ENCODE results near the gene SNX3. TPM values are rescaled to one million over a fixed set of nuclear protein-coding genes. Genes with fewer than 3 reads are reported as not detected.
"Not testable (repeated sequence)": the region's sequence is repeated elsewhere in the genome, so short reads cannot be mapped to it uniquely, and the experiment has no call there.

SNX3 gene
- total RNA-seq, 2 donors from 2014 or later = 49.1 to 76.5 TPM

DNA sequence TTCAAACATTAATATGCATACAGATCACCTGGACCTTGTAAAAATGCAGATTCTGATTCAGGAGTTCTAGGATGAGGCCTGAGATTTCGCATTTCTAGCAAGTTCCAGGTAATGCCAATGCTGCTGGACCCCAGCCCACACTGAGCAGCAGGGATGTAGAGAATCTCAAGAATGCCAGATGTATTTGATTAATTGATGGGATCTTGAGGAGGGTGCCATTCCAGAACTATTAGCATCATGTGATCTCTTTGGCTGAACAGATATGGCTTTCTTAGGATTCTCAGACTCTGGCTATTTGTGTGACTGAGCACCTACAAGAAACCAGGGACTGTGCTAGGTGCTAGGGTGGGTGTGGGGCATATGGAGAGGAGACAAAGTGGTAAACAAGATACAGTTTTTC lies 16.5 kb upstream of the SNX3 start:
- DNase-seq (ENCODE audit: low spot score in 2 of 2) (no peak), ATAC-seq (no peak)
- no peaks in the 10 kb centered on the region for H3K36me3 Mint-ChIP-seq
- no peaks in the 10 kb centered on the region for H3K9me3 Mint-ChIP-seq
- H3K27ac Mint-ChIP-seq = no peak overlapping the region

DNA sequence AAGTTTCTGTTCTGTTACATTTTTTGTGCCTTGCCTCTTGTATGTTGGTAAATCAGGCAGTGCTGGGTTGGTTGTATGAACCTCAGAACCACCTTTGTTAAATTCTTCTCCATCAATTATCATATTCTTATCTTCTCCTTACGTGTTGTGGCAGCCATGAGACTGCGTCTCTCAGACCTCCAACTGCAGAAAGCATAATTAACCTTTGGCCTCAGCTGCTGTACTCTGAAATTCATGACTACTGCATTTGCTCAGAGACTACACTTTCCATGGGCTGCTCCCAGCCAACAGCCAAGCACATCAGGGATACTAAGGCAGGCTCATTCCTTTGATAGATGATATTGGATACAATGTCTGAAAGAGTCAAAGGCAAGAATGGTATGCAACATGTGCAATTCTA lies 15.1 kb upstream of the SNX3 start:
- ATAC-seq = no peak
- DNase-seq (ENCODE audit: low spot score in 2 of 2) = no peak
- Mint-ChIP-seq H3K9me3 (no peaks in the 10 kb centered on the region), H3K36me3 (no peaks in the 10 kb centered on the region), H3K27ac (no peak overlapping the region)

DNA sequence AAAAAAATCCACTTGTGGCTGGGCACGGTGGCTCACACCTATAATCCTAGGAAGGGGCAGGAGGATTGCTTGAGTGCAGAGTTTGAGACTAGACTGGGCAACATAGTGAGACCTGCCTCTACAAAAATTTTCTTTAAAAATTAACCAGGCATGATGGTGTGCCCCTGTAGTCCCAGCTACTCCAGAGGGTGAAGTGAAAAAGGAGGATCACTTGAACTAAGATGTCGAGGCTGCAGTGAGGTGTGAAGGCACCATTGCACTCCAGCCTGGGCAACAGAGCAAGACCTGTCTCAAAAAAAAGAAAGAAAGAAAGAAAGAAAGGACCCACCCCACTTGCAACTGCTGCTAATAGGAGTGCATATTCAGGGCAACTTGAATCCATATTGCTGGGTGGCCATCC lies 13.7 kb upstream of the SNX3 start:
- H3K9me3 Mint-ChIP-seq = no peaks in the 10 kb centered on the region
- ATAC-seq (no peak), DNase-seq (ENCODE audit: low spot score in 2 of 2) (no peak)
- H3K36me3 Mint-ChIP-seq = no peaks in the 10 kb centered on the region
- no peak overlapping the region for H3K27ac Mint-ChIP-seq

DNA sequence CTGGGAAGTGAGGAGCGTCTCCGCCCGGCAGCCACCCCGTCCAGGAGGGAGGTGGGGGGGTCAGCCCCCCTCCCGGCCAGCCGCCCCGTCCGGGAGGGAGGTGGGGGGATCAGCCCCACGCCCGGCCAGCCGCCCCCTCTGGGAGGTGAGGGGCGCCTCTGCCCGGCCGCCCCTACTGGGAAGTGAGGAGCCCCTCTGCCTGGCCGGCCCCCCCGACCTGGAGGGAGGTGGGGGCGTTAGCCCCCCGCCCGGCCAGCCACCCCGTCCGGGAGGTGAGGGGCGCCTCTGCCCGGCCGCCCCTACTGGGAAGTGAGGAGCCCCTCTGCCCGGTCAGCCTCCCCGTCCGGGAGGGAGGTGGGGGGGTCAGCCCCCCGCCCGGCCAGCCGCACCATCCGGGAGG lies 9.1 kb upstream of the SNX3 start:
- not testable (repeated sequence) for H3K9me3 Mint-ChIP-seq; DNase-seq (ENCODE audit: low spot score in 2 of 2); ATAC-seq; H3K36me3 Mint-ChIP-seq; H3K27ac Mint-ChIP-seq

DNA sequence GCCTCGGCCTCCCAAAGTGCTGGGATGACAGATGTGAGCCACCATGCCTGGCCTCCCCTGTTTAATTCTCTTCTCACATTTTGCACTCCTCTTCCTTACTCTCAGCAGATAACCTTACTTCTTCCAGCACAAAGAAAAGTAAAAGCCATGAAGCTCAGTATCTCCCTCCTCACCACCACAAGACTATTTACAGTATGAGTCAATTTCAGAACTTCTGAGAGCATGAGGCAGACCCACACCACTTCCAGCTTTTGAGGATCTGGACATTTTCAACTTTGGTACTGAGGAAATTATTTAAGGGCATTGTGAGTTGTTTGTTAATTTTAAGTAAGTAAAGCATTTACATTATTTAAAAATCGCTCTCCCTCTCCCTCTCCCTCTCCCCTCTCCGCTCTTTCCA lies 8.0 kb upstream of the SNX3 start:
- no peak for ATAC-seq
- Mint-ChIP-seq H3K9me3 (no peaks in the 10 kb centered on the region), H3K27ac (no peak overlapping the region), H3K36me3 (no peaks in the 10 kb centered on the region)
- no peak for DNase-seq (ENCODE audit: low spot score in 2 of 2)

DNA sequence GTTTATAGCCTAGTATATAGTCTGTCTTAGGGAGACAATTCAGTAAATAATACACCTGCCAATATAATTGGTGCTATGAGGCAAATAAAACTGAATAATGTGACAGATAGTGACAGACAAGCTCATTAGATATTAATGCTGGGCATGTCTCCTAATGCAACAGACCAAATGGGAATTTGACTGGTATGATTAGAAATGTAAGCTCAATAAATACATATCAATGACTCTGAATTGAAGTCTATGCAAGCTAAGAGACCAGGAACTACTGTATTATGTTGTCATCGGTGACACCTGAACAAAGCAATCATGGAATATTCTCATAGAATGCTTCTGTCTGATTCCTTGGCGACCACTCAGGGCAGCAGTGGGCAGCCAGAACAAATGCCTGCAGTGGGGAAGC lies 2.5 kb upstream of the SNX3 start:
- H3K27ac Mint-ChIP-seq = no peak overlapping the region
- no peaks in the 10 kb centered on the region for H3K9me3 Mint-ChIP-seq
- H3K36me3 Mint-ChIP-seq = peaks cover 0 to 5% of the 10 kb centered on the region in 2 donors
- DNase-seq (ENCODE audit: low spot score in 2 of 2) = no peak
- no peak for ATAC-seq

DNA sequence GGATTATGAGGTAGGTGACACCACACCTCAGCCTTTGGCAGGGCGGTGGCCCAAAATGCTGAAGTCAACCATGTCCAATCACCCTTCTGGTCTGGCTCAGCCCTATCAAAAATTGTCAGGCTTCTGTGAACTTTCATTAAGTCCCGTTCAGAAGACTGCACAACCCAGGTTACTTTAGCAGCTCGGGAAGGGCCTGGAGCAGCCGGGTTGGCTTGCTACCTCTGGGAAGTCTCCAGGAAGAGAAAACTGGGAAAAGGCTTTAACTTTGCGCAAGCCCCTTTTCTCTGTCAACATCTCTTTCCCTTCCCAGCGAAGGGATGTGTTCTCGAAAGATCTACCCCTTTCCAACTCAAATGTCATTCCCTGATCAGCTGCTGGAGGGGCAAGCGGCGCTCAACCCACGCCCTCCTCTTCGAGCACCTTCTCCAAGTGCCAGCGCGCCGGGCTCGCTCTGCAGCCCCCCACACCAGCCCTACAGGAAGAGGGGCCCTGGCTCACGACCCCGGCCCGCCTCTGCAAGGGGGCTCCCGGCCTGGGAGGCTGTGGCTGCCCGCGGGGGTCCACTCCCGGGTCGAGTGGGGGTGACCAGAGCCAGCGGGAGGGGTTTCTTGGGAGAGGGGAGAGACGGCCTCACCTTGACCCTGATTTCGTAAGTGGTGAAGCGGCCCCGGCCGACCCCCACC lies 573 bp downstream of the SNX3 start:
- peak in 1 of 2 donors; percentile 1 for ATAC-seq
- peak in 1 of 2 donors; percentile 15 for DNase-seq (ENCODE audit: low spot score in 2 of 2)
- peak overlapping the region; percentile 79 to 94 for H3K27ac Mint-ChIP-seq
- H3K9me3 Mint-ChIP-seq = no peaks in the 10 kb centered on the region
- H3K36me3 Mint-ChIP-seq = peaks cover 0 to 5% of the 10 kb centered on the region in 2 donors

DNA sequence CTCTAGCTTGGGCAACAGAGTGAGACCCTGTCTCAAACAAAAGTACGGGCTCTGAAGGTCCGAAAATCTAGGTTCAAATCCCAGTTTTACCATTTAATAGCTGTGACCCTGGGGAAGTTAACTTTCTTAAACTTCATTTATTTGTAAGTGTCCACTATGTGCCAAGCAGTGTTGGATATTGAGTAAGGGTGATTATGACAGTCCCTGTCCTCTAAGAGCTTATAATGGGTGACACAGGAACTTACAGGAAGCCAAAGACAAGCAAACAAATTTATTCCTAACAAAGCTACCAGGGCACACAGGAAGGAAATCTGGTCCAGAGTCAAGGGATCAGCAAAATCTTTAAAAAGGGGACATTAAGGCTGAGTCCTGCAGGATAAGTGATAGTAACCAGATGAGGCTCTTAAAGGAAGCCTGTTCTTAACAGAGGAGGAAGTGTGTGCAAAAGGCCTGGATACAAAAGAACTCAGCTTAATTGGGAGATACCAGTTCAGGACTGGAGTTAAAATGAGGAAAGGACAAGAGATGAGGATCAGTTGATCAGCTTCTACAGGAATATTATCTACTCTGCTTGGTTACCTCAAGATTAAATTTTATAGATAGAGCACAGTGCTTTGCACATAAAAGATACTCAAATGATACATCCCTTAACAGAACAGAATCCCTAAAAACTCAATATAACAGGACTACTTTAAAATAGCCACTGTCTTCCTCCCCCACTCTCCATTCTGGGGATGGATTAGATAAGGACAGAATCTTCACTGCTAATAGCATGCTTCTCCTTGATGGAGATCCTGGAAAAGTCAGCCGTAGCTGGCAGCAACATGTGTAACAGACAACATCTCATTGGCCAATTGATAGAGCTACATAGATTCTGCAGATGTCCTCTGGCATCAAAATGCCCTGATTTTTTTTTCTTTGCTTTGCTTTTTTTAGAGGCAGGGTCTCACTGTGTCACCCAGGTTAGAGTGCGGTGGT lies 6.1 kb downstream of the SNX3 start:
- no peaks in the 10 kb centered on the region for H3K9me3 Mint-ChIP-seq
- H3K36me3 Mint-ChIP-seq = no peaks in the 10 kb centered on the region
- H3K27ac Mint-ChIP-seq = no peak overlapping the region
- no peak for DNase-seq (ENCODE audit: low spot score in 2 of 2)
- ATAC-seq = no peak

DNA sequence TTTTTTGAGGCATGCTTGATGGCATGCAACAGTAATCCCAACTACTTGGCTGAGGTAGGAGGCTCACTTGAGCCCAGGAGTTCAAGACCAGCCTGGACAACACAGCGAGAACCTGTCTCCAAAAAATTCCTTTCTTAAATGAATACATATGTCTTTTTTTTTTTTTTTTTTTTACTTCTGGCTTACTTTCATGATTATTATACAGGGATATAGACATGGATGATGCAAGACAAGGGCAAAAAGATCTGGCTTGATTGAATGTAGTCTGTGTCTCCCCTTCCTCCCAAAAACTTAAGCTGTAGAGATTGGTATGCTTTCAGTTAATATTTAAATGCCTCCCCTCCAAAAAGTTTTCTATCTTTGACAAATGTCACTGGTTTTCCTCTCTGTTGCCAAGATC lies 7.6 kb downstream of the SNX3 start:
- ATAC-seq (no peak), DNase-seq (ENCODE audit: low spot score in 2 of 2) (no peak)
- Mint-ChIP-seq H3K27ac (no peak overlapping the region), H3K36me3 (peaks cover 0 to 1% of the 10 kb centered on the region in 2 donors), H3K9me3 (no peaks in the 10 kb centered on the region)

DNA sequence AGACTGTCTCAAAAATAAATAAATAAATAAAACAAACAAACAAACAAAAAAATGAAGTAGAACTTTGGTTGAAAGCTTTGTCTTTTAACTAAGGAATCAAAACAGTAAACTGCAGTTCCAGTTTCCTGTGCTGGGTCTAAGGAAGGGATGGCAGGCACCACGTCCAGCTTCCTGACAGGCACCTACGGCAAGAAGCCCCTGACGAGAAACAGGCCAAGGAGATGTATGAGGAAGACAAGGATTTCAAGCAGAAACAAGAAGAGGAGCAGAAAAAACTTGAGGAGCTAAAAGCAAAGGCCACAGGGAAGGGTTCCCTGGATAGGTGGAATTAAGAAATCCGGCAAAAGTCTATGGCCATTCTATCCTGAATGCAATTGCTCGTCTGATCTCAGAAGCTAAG lies 8.8 kb downstream of the SNX3 start:
- peaks cover 5% of the 10 kb centered on the region in 2 donors for H3K36me3 Mint-ChIP-seq
- no peaks in the 10 kb centered on the region for H3K9me3 Mint-ChIP-seq
- H3K27ac Mint-ChIP-seq = no peak overlapping the region
- ATAC-seq = no peak
- no peak for DNase-seq (ENCODE audit: low spot score in 2 of 2)

DNA sequence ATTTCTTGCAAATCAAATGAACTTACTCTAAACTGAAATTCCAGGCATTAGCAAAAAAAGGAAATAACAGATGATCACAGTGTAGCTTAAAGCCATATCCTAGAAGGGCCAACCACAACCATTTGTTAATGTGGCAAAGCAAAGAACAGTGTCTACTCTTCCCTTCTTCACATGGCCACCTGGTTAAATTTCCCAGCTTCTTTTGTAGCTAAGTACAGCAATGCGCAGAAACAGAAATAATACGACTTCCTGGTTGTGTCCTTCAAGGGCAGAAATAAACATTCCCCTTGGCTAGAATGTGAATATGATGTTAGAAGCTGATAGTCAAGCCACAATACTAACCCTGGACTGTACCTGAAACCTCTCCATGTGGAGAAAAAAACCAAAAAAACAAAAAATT lies 9.6 kb downstream of the SNX3 start:
- Mint-ChIP-seq H3K27ac (peak overlapping the region in 1 of 2 donors; percentile 33), H3K9me3 (no peaks in the 10 kb centered on the region), H3K36me3 (peaks cover 5 to 12% of the 10 kb centered on the region in 2 donors)
- ATAC-seq (no peak), DNase-seq (ENCODE audit: low spot score in 2 of 2) (no peak)

DNA sequence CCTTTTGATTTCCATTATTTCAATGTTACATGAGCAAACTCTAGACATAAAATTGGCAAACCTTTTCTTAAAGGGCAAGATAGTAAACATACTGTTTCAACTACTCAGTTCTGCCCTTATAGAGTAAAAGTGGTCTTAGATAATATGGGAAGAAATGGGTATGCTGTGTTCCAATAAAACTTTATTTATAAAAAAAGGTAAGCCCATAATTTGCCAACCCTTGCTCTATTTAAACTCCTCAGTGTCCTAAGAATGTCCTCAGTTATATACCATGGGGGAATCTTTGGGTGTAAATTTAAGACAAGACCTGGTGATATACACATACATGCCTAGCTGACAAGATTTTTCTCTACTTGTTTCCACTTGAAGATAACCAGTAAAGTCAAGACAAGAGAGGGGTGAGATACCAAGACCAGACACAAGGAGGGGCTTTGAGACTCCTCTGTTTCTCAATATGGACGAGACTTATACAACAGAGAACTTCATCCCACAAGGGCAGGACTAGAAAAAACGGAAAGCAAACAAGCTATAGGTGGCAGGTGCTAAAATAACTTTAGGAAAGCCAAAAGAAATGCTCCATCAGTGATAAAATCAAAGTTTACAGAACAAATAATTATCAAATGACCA lies 10.5 kb downstream of the SNX3 start:
- no peak for ATAC-seq
- DNase-seq (ENCODE audit: low spot score in 2 of 2) = no peak
- peaks cover 10 to 20% of the 10 kb centered on the region in 2 donors for H3K36me3 Mint-ChIP-seq
- no peak overlapping the region for H3K27ac Mint-ChIP-seq
- H3K9me3 Mint-ChIP-seq = no peaks in the 10 kb centered on the region

DNA sequence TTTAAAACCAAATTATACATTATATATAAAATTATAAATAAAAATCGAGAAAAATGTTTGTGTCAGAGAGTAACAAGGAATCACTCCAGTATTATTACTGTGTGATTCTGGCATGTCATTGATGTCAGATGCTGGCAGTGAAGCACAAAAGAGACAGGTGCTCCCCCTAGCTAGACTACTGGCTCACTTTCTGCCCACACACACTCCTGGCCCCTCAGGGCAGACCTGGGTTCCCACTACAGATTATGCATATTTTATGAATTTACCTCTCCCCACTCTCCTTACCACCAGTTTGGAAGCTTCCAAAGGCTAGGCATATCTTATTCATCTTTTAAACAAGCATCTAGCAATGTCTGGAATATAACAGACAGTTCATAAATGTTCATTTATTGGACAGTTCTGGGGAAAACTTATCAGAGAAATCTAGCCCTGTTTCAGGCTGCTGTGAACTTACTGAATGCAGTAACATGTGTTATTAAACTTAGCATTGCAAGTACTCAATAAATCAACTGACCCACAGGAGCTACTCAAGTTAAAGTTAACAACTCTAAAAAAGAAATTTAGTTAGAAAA lies 12.8 kb downstream of the SNX3 start:
- no peaks in the 10 kb centered on the region for H3K9me3 Mint-ChIP-seq
- peaks cover 10 to 36% of the 10 kb centered on the region in 2 donors for H3K36me3 Mint-ChIP-seq
- DNase-seq (ENCODE audit: low spot score in 2 of 2) = no peak
- peak overlapping the region in 1 of 2 donors; percentile 38 for H3K27ac Mint-ChIP-seq
- ATAC-seq = no peak

DNA sequence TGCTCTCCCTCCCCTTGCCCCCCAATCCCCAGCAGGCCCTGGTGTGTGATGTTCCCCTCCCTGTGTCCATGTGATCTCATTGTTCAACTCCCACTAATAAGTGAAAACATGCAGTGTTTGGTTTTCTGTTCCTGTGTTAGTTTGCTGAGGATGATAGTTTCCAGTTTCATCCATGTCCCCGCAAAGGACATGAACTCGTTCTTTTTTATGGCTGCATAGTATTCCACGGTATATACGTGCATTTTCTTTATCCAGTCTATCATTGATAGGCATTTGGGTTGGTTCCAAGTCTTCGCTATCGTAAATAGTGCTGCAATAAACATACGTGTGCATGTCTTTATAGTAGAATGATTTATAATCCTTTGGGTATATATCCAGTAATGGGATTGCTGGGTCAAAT lies 15.7 kb downstream of the SNX3 start:
- not testable (repeated sequence) for H3K9me3 Mint-ChIP-seq; H3K27ac Mint-ChIP-seq; ATAC-seq; DNase-seq (ENCODE audit: low spot score in 2 of 2)
- H3K36me3 Mint-ChIP-seq = peaks cover 18 to 60% of the 10 kb centered on the region in 2 donors

DNA sequence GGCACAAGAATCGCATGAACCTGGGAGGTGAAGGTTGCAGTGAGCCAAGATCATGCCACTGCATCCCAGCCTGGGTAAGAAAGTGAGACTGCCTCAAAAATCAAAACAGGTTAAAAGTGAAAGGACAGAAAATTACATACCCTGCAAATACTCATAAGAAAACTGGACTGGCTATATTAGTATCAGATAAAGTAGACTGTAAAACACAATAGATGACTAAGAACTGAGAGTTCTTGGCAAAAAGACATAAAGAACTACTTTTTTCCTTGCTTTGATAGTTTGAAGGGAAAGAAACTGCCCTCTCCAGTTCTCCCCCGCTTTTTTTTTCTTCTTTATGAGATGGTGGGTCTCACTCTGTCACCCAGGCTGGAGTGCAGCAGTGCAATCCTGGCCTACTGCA lies 17.0 kb downstream of the SNX3 start:
- H3K36me3 Mint-ChIP-seq = peaks cover 18 to 72% of the 10 kb centered on the region in 2 donors

DNA sequence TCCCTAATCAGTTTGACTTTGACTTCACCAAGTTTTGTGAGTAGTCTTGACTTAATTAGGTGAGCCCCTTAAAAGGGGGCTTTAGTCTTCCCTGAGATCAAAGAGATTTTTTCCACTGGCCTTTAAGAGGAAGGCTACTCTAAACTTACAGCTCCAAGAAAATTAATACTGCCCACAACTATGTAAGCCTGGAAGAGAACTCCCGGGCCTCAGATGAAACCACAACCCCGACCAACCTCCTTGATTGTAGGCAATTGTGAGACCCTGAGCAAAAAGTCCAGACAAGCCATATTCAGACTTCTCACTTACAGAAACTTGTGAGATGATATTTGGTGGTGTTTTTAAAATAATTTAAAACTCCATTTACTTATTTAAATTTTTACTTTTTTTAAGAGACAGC lies 18.1 kb downstream of the SNX3 start:
- peaks cover 13 to 72% of the 10 kb centered on the region in 2 donors for H3K36me3 Mint-ChIP-seq
- ATAC-seq = no peak
- H3K27ac Mint-ChIP-seq = no peak overlapping the region
- no peaks in the 10 kb centered on the region for H3K9me3 Mint-ChIP-seq
- DNase-seq (ENCODE audit: low spot score in 2 of 2) = no peak

More for the DNA sequence above, 17.0 kb downstream of the SNX3 start:
- no peak for ATAC-seq
- no peaks in the 10 kb centered on the region for H3K9me3 Mint-ChIP-seq
- no peak overlapping the region for H3K27ac Mint-ChIP-seq
- DNase-seq (ENCODE audit: low spot score in 2 of 2) = no peak

DNA sequence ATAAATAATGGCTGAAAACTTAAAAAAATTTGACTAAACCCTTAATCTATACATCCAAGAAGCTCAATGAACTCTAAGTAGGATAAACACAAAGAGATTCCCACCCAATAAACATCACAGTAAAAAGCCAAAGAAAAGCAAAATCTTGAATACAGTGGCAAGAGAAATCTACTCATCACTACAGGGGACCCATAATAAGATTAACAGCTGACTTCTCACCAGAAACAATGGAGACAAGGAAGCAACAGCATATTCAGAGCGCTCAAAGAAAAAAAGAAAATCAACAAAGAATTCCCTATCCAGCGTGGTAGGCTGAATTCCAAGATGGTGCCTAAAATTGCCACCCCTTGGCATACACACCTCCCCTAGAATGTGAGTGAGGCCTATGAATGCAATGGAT lies 18.6 kb downstream of the SNX3 start:
- Mint-ChIP-seq H3K36me3 (peaks cover 13 to 69% of the 10 kb centered on the region in 2 donors), H3K27ac (no peak overlapping the region), H3K9me3 (no peaks in the 10 kb centered on the region)
- DNase-seq (ENCODE audit: low spot score in 2 of 2) (no peak), ATAC-seq (no peak)

Data from activated naive CD4-positive, alpha-beta T cell treated with anti-CD3 and anti-CD28 coated beads, Interleukin-2, amount 50 U/mL, for 72 hours (primary cell).